Nephron (organoid): ENCODE results near the gene CST6.

Experiments used
- H3K27ac Mint-ChIP-seq, 3 experiments: 2 replicates each; pipeline ENCODE4 v1.8.0; 2020; ENCODE audit warnings: mixed read lengths in 3 of 3, mild to moderate bottlenecking in 2 of 3, moderate library complexity in 1 of 3
- H3K27me3 Mint-ChIP-seq: 2 replicates; pipeline ENCODE4 v1.8.0; 2021; ENCODE audit warnings: low read depth, mild to moderate bottlenecking, moderate library complexity, mixed read lengths
- H3K36me3 Mint-ChIP-seq: 2 replicates; pipeline ENCODE4 v1.8.0; 2020; ENCODE audit warnings: low read depth, mixed read lengths
- H3K4me1 Mint-ChIP-seq: 2 replicates; pipeline ENCODE4 v1.8.0; 2020; ENCODE audit warnings: mixed read lengths
- H3K4me3 Mint-ChIP-seq, 3 experiments: 2 replicates each; pipeline ENCODE4 v1.8.0; 2020; ENCODE audit warnings: mild to moderate bottlenecking in 3 of 3, mixed read lengths in 3 of 3, moderate library complexity in 2 of 3
- H3K9me3 Mint-ChIP-seq: 2 replicates; pipeline ENCODE4 v1.8.0; 2020; ENCODE audit warnings: mixed read lengths
- CTCF ChIP-seq, 3 experiments: fragments of 200-600 bp; sonication (generic); IDR thresholded peaks; one replicate each; pipeline ENCODE4 v1.5.0; 2021; ENCODE audit warnings: antibody characterized with exemption in 3 of 3; ENCODE audit not compliant: unreplicated experiment in 3 of 3

The CST6 gene

DNA sequence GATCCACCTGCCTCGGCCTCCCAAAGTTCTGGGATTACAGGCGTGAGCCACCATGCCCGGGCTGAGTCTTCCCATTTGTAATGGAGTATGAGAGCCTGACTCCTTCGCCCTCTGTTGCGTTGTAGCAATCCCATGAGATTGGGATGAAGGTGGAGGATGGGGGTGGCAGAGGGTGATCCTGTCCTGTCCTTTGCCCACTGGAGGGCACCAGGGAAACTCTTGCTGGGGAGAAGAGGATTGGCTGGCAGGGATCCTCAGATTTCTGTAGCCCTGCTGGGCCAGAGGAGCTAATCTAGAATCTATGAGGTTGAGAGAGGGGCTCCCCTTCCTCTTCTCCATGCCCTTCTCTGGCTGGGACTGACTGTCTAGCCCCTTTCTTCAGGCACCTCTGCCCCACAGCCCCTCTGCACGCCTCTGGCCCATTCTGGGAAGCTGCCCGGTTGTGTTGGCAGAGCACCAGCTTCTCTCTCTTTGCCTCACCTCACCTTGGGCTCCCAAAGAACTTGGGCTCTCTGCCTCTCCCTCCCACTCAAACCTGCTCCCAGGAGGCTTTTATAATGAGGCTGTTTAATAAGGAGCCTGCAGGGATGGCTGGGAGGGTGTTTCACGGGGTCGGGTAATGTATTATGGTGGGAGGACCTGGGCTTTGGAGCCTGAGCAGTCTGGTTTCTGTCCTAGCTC is 24.0 kb downstream of the CST6 start:
- H3K4me1 Mint-ChIP-seq, result no peaks in the 10 kb centered on the region
- no peak for TF ChIP-seq CTCF (IDR thresholded peaks at IDR 0.05; ENCODE audit: unreplicated experiment in 3 of 3)
- no peak overlapping the region for H3K27ac Mint-ChIP-seq
- H3K9me3 Mint-ChIP-seq, result peaks cover 11% of the 10 kb centered on the region
- H3K27me3 Mint-ChIP-seq, result peaks cover 10% of the 10 kb centered on the region
- no peak overlapping the region for H3K4me3 Mint-ChIP-seq
- no peaks in the 10 kb centered on the region for H3K36me3 Mint-ChIP-seq

GRCh38 chr11:66036334-66036710 is 24.5 kb downstream of the CST6 start:
- H3K4me3 Mint-ChIP-seq, result no peak overlapping the region
- peaks cover 7% of the 10 kb centered on the region for H3K27me3 Mint-ChIP-seq
- peaks cover 11% of the 10 kb centered on the region for H3K9me3 Mint-ChIP-seq
- no peaks in the 10 kb centered on the region for H3K36me3 Mint-ChIP-seq
- no peaks in the 10 kb centered on the region for H3K4me1 Mint-ChIP-seq
- TF ChIP-seq CTCF (IDR thresholded peaks at IDR 0.05; ENCODE audit: unreplicated experiment in 3 of 3), result no peak
- H3K27ac Mint-ChIP-seq, result no peak overlapping the region

DNA sequence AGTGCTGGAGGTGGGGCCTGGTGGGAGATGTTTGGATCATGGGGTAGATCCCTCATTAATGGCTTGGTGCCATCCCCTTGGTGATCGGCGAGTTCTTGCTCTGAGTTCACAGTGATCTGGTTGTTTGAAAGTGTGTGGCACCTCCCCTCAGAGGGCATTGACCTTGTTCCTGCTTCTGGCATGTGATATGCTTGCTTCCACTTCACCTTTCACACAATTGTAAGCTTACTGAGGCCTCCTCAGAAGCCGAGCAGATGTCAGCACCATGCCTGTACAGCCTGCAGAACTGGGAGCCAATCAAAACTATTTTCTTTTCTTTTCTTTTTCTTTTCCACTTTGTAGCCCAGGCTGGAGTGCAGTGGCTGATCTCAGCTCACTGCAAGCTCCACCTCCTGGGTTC is 25.5 kb downstream of the CST6 start:
- no peak for TF ChIP-seq CTCF (IDR thresholded peaks at IDR 0.05; ENCODE audit: unreplicated experiment in 3 of 3)
- no peak overlapping the region for H3K27ac Mint-ChIP-seq
- peaks cover 11% of the 10 kb centered on the region for H3K9me3 Mint-ChIP-seq
- peaks cover 7% of the 10 kb centered on the region for H3K27me3 Mint-ChIP-seq
- no peaks in the 10 kb centered on the region for H3K36me3 Mint-ChIP-seq
- H3K4me3 Mint-ChIP-seq, result no peak overlapping the region
- no peaks in the 10 kb centered on the region for H3K4me1 Mint-ChIP-seq

GRCh38 chr11:66039765-66040164 is 28.0 kb downstream of the CST6 start:
- Mint-ChIP-seq H3K27me3 (peaks cover 7% of the 10 kb centered on the region), H3K36me3 (no peaks in the 10 kb centered on the region), H3K27ac (no peak overlapping the region), H3K4me1 (no peaks in the 10 kb centered on the region), H3K9me3 (peaks cover 11% of the 10 kb centered on the region), H3K4me3 (no peak overlapping the region)
- TF ChIP-seq CTCF (IDR thresholded peaks at IDR 0.05; ENCODE audit: unreplicated experiment in 3 of 3), result no peak

DNA sequence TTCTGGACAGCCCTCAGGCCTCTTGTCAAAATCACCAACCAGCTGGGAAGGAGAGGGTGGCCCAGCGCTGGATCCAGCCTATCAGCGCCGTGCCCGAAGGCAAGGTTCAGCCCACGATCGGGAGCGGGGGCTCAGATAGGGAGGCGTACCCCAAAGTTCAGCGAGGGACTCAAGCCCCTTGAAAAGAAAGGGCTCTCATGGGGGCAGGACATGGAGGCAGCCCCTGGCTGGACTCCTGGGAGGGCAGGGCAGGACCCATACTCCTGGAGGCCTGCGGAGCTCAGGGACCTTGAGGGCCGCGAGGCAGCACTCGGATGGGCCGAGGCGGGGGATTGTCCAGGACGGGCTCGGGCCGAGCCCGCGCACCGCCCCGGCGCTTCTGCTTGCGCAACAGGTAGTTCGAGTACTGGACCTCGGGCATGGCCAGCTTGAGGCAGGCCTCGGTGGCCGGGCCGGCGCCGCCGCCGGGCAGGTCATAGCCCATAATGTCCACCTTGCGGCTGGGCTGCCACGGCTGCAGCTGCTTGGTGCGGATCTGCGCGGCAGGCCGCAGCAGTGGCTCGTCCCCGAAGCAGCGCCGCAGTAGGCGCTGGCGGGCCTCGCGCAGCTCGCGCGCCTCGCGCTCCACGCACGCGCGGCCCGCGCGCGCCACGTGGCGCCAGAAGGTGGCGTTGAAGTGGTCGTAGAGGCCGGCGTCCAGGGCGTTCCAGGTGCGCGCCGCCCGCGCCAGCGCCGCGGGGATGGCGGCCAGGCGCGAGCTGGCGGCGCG is 30.6 kb downstream of the CST6 start:
- H3K36me3 Mint-ChIP-seq, result no peaks in the 10 kb centered on the region
- H3K4me3 Mint-ChIP-seq, result no peak overlapping the region
- H3K27me3 Mint-ChIP-seq, result peaks cover 3% of the 10 kb centered on the region
- no peak for TF ChIP-seq CTCF (IDR thresholded peaks at IDR 0.05; ENCODE audit: unreplicated experiment in 3 of 3)
- H3K27ac Mint-ChIP-seq, result no peak overlapping the region
- peaks cover 5% of the 10 kb centered on the region for H3K9me3 Mint-ChIP-seq
- H3K4me1 Mint-ChIP-seq, result no peaks in the 10 kb centered on the region
